Activated naive CD4-positive, alpha-beta T cell treated with anti-CD3 and anti-CD28 coated beads, Interleukin-2, amount 50 U/mL, for 24 hours (primary cell): ENCODE data around the gene GNAT3.

Experiments
- H3K27ac Mint-ChIP-seq: one replicate; pipeline ENCODE4 v1.8.0; 2021; ENCODE audit warnings: mild to moderate bottlenecking, mixed read lengths
- H3K27me3 Mint-ChIP-seq: one replicate; pipeline ENCODE4 v1.8.0; 2021; ENCODE audit warnings: mixed read lengths
- H3K36me3 Mint-ChIP-seq: one replicate; pipeline ENCODE4 v1.8.0; 2021; ENCODE audit warnings: mixed read lengths
- H3K4me1 Mint-ChIP-seq: one replicate; pipeline ENCODE4 v1.8.0; 2021; ENCODE audit warnings: mixed read lengths
- H3K4me3 Mint-ChIP-seq: one replicate; pipeline ENCODE4 v1.8.0; 2021; ENCODE audit warnings: mild to moderate bottlenecking, mixed read lengths
- H3K9me3 Mint-ChIP-seq: one replicate; pipeline ENCODE4 v1.8.0; 2021; ENCODE audit warnings: mixed read lengths

Gene GNAT3

GRCh38 chr7:80485721-80486120, 26.1 kb downstream of the GNAT3 start:
- no peak overlapping the region for H3K4me3 Mint-ChIP-seq
- H3K4me1 Mint-ChIP-seq: no peaks in the 10 kb centered on the region
- H3K27me3 Mint-ChIP-seq: no peaks in the 10 kb centered on the region

DNA sequence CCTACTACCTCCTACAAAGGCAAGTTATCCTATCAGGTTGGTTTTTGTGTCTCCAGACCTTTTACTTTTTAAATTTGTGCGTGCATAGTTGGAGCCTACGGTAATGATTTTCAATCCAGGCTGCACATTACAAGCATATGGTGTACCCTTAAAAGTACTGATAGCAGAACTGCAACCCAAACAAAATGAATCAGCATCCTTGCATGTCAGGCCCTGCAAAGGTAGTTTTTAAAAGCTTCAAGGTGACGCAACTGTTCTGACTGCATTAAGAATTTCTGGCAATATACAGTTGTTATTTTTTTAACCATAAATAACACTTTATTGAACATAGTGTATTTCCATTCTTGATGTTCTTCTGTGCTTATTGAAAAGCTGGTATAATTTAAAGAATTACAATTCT, 28.9 kb downstream of the GNAT3 start:
- Mint-ChIP-seq H3K9me3 (peaks cover 5% of the 10 kb centered on the region), H3K4me3 (no peak overlapping the region), H3K4me1 (no peaks in the 10 kb centered on the region), H3K36me3 (no peaks in the 10 kb centered on the region), H3K27me3 (no peaks in the 10 kb centered on the region), H3K27ac (no peak overlapping the region)

More at GRCh38 chr7:80485721-80486120, 26.1 kb downstream of the GNAT3 start:
- peaks cover 5% of the 10 kb centered on the region for H3K9me3 Mint-ChIP-seq
- no peak overlapping the region for H3K27ac Mint-ChIP-seq
- H3K36me3 Mint-ChIP-seq: no peaks in the 10 kb centered on the region

DNA sequence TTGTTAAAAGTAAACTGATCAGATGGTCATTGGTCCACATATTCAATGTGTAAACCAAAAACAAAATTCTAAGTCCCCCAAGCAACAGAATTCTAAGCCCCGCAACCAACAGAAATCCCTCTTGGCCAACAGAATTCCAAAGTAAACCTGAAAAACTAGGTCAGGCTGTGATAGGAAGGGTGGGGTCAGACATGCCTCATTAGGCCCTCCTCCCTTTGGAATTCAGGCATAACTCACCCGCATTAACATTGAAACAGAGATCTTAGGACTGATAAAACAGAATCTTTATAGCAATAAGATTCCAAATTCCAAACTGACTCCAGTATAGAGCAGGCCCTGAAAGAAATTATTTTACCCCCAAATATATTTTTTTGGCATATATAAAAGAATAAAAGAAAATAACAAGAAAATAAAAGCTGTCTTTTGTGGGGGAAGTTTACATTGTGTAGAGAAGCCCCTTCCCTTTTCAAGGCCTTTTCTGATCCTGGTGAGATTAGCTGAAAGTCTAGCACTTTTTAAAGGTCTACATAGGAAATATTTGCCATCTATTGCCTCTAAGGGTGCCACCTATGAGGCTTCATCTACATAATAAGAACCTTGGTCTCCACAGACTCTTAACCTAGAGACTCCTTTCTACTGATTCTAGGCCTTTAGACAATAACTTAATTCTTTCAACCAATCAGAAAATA, 30.5 kb downstream of the GNAT3 start:
- Mint-ChIP-seq H3K27ac (no peak overlapping the region), H3K27me3 (no peaks in the 10 kb centered on the region), H3K4me3 (no peak overlapping the region)

DNA sequence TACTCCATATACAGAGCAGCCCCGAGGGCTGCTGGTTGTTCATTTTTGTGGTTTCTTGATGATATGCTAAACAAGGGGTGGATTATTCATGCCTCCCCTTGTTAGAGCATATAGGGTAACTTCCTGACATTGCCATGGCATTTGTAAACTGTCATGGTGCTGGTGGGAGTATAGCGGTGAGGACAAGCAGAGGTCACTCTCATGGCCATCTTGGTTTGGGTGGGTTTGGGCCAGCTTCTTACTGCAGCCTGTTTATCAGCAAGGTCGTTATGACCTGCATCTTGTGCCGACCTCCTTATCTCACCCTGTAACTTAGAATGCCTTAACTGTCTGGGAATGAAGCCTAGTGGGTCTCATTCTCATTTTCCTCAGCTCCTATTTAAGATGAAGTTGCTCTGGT, 31.3 kb downstream of the GNAT3 start:
- H3K4me1 Mint-ChIP-seq: no peaks in the 10 kb centered on the region
- no peaks in the 10 kb centered on the region for H3K36me3 Mint-ChIP-seq
- no peak overlapping the region for H3K27ac Mint-ChIP-seq
- no peaks in the 10 kb centered on the region for H3K27me3 Mint-ChIP-seq
- H3K9me3 Mint-ChIP-seq: peaks cover 5% of the 10 kb centered on the region
- no peak overlapping the region for H3K4me3 Mint-ChIP-seq

More for the DNA sequence above, 30.5 kb downstream of the GNAT3 start:
- Mint-ChIP-seq H3K36me3 (no peaks in the 10 kb centered on the region), H3K9me3 (peaks cover 5% of the 10 kb centered on the region), H3K4me1 (no peaks in the 10 kb centered on the region)

DNA sequence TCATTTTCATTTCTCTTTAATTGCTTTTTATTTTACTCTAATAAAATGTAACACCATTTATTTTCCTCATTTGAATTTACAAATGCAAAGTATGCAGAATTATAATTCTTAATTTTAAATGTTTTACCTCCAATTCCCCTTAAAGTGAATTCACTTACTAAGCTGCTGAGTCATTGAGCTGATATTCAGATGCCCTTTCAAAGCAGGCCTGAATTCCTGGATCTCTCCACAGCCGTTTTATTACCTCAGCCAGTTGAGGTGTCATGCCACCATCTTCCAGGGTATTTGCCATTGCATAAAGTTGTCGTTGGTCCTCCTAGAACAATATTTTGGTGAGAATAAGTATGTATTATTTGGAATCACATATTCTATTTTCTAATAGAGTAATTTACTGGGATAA, 33.2 kb downstream of the GNAT3 start:
- Mint-ChIP-seq H3K36me3 (no peaks in the 10 kb centered on the region), H3K27me3 (no peaks in the 10 kb centered on the region), H3K4me3 (no peak overlapping the region), H3K9me3 (no peaks in the 10 kb centered on the region), H3K27ac (no peak overlapping the region), H3K4me1 (no peaks in the 10 kb centered on the region)

- no peaks in the 10 kb centered on the region for H3K4me1 Mint-ChIP-seq
- no peaks in the 10 kb centered on the region for H3K9me3 Mint-ChIP-seq
- no peaks in the 10 kb centered on the region for H3K27me3 Mint-ChIP-seq
These were observed 35.8 kb downstream of the GNAT3 start for GRCh38 chr7:80476035-80476434.

GRCh38 chr7:80475383-80475782, 36.5 kb downstream of the GNAT3 start:
- H3K4me3 Mint-ChIP-seq: no peak overlapping the region
- H3K4me1 Mint-ChIP-seq: no peaks in the 10 kb centered on the region
- no peaks in the 10 kb centered on the region for H3K9me3 Mint-ChIP-seq
- no peaks in the 10 kb centered on the region for H3K36me3 Mint-ChIP-seq
- H3K27me3 Mint-ChIP-seq: no peaks in the 10 kb centered on the region
- H3K27ac Mint-ChIP-seq: no peak overlapping the region

More at GRCh38 chr7:80476035-80476434, 35.8 kb downstream of the GNAT3 start:
- H3K4me3 Mint-ChIP-seq: no peak overlapping the region
- H3K27ac Mint-ChIP-seq: no peak overlapping the region
- H3K36me3 Mint-ChIP-seq: no peaks in the 10 kb centered on the region

- Mint-ChIP-seq H3K27ac (no peak overlapping the region), H3K9me3 (no peaks in the 10 kb centered on the region), H3K4me1 (no peaks in the 10 kb centered on the region), H3K4me3 (no peak overlapping the region), H3K27me3 (no peaks in the 10 kb centered on the region), H3K36me3 (no peaks in the 10 kb centered on the region)
These were observed 38.1 kb downstream of the GNAT3 start for GRCh38 chr7:80473751-80474150.

DNA sequence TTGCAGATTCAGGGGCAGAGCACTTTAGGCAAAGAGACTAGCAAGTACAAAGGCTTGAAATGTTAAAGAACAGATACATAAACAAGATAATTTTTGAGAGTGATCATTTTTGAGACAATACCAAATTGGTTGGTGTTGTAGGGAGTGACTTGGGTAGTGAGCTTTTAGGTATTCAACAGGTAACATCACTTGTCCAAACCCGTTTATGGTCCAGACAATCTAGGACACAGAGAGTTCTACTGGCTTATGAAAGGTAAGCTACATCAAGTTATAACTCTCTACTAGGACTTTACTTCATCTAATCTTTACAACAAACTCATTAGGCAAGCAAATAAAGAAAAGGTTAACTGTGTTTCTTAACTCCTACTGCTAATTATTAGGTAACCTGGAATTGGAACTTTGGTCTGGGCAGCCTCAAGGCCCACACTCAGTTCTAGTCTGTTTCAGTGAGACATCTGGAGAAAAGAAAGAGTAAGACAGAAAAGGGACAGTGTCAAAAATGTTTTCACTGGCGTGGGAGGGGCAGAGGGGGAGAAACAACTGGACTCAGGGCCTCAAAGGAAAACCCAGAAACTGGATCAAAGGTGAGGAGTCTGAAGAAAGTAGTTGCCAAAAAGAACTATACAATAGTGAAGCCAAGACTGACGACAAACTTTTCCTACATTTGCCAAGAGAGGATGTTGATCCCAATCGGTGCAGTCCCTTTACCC, 39.2 kb downstream of the GNAT3 start:
- H3K4me3 Mint-ChIP-seq: no peak overlapping the region
- H3K27me3 Mint-ChIP-seq: no peaks in the 10 kb centered on the region
- no peaks in the 10 kb centered on the region for H3K36me3 Mint-ChIP-seq
- no peaks in the 10 kb centered on the region for H3K9me3 Mint-ChIP-seq
- no peaks in the 10 kb centered on the region for H3K4me1 Mint-ChIP-seq
- no peak overlapping the region for H3K27ac Mint-ChIP-seq

DNA sequence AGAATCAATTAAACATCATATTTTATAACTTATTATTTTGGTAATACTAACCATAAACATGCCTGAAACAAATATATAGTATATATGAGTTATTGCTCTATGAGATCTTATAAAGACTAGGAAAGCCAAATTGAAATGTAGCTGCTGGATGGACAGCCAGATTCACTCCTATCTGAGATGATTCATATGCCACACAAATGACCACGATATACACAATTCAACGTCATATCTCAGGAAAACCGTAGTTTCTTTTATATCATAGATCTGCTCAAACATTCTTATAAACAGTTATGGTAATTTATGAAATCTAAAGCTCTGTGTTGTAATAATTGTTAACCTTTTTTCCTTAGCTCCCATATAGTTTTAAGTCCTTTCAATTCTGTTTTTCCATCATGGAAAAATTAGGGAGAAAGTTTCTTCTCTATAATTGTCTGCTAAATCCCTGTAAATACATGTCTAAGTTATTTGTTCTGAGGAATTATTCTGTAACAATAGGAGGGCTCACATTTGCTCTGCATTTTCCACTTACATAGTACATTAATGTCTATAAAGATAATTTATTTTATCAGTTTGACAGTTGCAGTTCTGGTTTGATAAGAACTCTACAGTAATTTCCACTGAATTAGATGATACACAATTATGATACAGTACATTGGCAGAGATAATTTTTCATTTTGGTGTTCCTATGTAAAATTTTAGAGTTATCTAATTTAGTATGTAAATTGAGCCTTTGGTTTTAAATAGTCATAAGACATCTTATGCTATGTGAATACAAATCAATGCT, 42.7 kb downstream of the GNAT3 start:
- H3K4me3 Mint-ChIP-seq: no peak overlapping the region
- no peaks in the 10 kb centered on the region for H3K27me3 Mint-ChIP-seq

DNA sequence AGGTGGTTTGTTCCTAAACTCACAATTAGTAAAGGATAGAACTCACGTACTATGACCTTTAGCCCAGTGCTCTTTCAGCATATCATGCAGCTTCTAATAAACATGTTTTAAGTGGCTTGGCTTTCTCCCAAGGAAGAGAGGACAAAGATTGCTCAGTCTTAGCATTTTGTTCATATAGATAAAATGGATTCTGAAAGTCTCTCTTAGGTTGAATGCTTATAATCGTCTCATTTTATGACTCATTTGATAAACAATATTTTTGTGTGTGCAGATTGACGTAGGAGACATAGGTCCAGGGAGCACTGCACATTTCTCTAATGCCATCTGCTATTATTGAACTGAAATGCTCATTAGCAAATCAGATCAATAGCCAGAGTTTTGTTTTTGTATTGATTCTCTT, 44.8 kb downstream of the GNAT3 start:
- Mint-ChIP-seq H3K4me1 (no peaks in the 10 kb centered on the region), H3K27ac (no peak overlapping the region), H3K36me3 (no peaks in the 10 kb centered on the region), H3K27me3 (no peaks in the 10 kb centered on the region), H3K9me3 (no peaks in the 10 kb centered on the region), H3K4me3 (no peak overlapping the region)

More for the DNA sequence above, 42.7 kb downstream of the GNAT3 start:
- Mint-ChIP-seq H3K4me1 (no peaks in the 10 kb centered on the region), H3K27ac (no peak overlapping the region), H3K9me3 (no peaks in the 10 kb centered on the region), H3K36me3 (no peaks in the 10 kb centered on the region)

- Mint-ChIP-seq H3K27ac (no peak overlapping the region), H3K4me1 (no peaks in the 10 kb centered on the region), H3K36me3 (no peaks in the 10 kb centered on the region), H3K9me3 (no peaks in the 10 kb centered on the region), H3K27me3 (no peaks in the 10 kb centered on the region), H3K4me3 (no peak overlapping the region)
These were observed 45.2 kb downstream of the GNAT3 start for GRCh38 chr7:80466636-80467035.

DNA sequence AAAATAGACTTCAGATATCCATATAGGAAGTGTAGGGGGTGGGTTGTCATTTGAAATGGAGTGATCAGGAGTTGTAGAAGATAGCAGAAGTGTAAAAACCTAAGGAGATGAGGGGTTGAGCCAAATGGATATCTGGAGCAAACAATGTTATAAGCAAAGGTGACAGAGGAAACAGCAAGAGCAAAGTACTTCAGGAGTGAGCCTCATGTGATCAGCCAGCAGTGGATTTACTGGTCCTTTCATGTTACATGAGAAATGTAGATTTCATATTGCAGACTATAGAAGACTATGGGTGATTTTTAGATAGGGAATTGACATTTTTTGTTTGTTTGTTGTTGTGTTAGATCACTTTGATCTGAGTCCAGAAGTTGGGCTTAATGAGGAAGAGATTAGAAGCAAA, 47.7 kb downstream of the GNAT3 start:
- Mint-ChIP-seq H3K9me3 (no peaks in the 10 kb centered on the region), H3K36me3 (no peaks in the 10 kb centered on the region), H3K27ac (no peak overlapping the region), H3K4me3 (no peak overlapping the region), H3K4me1 (no peaks in the 10 kb centered on the region), H3K27me3 (no peaks in the 10 kb centered on the region)

- no peak overlapping the region for H3K27ac Mint-ChIP-seq
- no peak overlapping the region for H3K4me3 Mint-ChIP-seq
- no peaks in the 10 kb centered on the region for H3K36me3 Mint-ChIP-seq
- H3K9me3 Mint-ChIP-seq: no peaks in the 10 kb centered on the region
- H3K4me1 Mint-ChIP-seq: no peaks in the 10 kb centered on the region
- no peaks in the 10 kb centered on the region for H3K27me3 Mint-ChIP-seq
These were observed 48.5 kb downstream of the GNAT3 start for GRCh38 chr7:80463272-80463920.

GRCh38 chr7:80460857-80461256, 51.0 kb downstream of the GNAT3 start:
- Mint-ChIP-seq H3K9me3 (no peaks in the 10 kb centered on the region), H3K27ac (no peak overlapping the region), H3K4me1 (no peaks in the 10 kb centered on the region), H3K4me3 (no peak overlapping the region), H3K27me3 (no peaks in the 10 kb centered on the region), H3K36me3 (no peaks in the 10 kb centered on the region)
